ENCODE data around the gene AGAP1. TPM values are rescaled to one million over a fixed set of nuclear protein-coding genes. Genes with fewer than 3 reads are reported as not detected.
A peak's percentile ranks its signal among the peaks of the same experiment; 100 is the strongest.

AGAP1 gene
- total RNA-seq, 1 experiment from 2014 or later: 56.4 TPM

DNA sequence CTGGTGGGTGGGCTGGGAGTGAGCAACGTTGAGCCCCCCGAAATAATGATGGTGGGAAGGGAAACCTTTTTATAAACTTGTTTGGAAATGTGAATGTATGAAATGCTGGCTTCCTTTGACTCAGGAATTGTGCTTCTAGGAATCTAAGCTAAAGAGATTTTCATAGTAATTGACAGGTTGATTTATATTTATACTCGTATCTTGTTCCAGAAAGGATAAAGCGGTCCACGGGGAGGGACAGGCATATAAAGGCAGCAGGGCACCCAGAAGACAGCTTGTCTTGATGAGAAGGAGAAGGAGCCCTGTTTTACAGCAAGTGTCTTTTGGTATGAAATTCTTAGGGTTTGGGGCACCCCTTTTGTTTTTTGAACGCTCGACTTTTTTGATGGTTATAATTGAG is 157.8 kb downstream of the AGAP1 start:
- no peak overlapping the region for H3K27ac Mint-ChIP-seq (ENCODE audit: unreplicated experiment)
- no peaks in the 10 kb centered on the region for H3K27me3 Mint-ChIP-seq (ENCODE audit: unreplicated experiment)
- H3K4me3 Mint-ChIP-seq (ENCODE audit: low read depth, unreplicated experiment): no peak overlapping the region
- no TSS peak for BruUV-seq (replicated peaks)
- H3K9me3 Mint-ChIP-seq (ENCODE audit: low read depth, unreplicated experiment): no peaks in the 10 kb centered on the region
- CTCF ChIA-PET: no interaction called here
- TF ChIP-seq, protein P1, sequence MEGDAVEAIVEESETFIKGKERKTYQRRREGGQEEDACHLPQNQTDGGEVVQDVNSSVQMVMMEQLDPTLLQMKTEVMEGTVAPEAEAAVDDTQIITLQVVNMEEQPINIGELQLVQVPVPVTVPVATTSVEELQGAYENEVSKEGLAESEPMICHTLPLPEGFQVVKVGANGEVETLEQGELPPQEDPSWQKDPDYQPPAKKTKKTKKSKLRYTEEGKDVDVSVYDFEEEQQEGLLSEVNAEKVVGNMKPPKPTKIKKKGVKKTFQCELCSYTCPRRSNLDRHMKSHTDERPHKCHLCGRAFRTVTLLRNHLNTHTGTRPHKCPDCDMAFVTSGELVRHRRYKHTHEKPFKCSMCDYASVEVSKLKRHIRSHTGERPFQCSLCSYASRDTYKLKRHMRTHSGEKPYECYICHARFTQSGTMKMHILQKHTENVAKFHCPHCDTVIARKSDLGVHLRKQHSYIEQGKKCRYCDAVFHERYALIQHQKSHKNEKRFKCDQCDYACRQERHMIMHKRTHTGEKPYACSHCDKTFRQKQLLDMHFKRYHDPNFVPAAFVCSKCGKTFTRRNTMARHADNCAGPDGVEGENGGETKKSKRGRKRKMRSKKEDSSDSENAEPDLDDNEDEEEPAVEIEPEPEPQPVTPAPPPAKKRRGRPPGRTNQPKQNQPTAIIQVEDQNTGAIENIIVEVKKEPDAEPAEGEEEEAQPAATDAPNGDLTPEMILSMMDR (IDR thresholded peaks at IDR 0.05; ENCODE audit: unreplicated experiment): no peak
- DNase-seq: no peak
- no peaks in the 10 kb centered on the region for H3K36me3 Mint-ChIP-seq (ENCODE audit: insufficient read depth, unreplicated experiment)
- peaks cover 22% of the 10 kb centered on the region for H3K4me1 Mint-ChIP-seq (ENCODE audit: low read depth, unreplicated experiment)
- intact Hi-C loops (cut with micrococcal nuclease; ENCODE audit: unreplicated experiment): no loop called here

DNA sequence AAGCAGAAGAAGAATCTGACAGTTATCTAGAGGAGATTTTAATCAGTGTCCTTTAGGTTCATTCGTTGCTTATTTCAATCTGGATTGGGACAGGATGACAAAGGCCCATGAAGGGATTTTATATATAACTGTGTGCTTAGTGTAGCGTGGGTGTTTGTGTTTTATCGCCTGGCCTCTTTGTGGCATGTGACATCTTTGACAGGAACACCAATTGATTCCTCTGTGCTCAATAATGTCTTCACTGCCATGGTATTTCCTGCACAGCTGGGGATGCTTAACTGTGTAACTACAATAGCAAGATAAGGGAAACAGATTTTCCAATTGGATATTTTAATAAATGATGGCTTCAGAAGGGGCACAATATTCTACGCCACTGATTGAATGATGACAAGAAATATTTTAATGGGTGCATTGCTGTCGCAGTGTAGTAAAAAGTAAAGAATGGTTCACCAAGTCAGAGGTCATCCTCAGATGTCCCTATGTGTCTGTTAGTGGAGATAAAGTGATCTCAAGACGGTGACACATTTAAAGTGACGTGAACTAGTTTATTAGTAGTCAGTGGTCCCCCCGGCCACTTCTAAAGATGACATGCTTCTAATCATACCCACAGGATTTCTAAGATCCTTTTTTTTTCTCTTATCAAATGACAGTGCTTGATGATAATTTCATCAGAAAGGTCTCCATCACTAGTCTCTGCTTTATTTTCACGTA is 160.4 kb downstream of the AGAP1 start:
- Mint-ChIP-seq H3K4me3 (ENCODE audit: low read depth, unreplicated experiment) (no peak overlapping the region), H3K9me3 (ENCODE audit: low read depth, unreplicated experiment) (no peaks in the 10 kb centered on the region), H3K4me1 (ENCODE audit: low read depth, unreplicated experiment) (peaks cover 28% of the 10 kb centered on the region), H3K27me3 (ENCODE audit: unreplicated experiment) (no peaks in the 10 kb centered on the region), H3K36me3 (ENCODE audit: insufficient read depth, unreplicated experiment) (no peaks in the 10 kb centered on the region), H3K27ac (ENCODE audit: unreplicated experiment) (no peak overlapping the region)
- intact Hi-C loops (cut with micrococcal nuclease; ENCODE audit: unreplicated experiment): no loop called here
- CTCF ChIA-PET: interaction anchor here (0.9 kb wide), 1 partner anchor 92 kb away, joined by 4 read pairs; no protein-coding TSS in a partner anchor
- TF ChIP-seq, protein P1 (IDR thresholded peaks at IDR 0.05; ENCODE audit: unreplicated experiment): no peak
- no TSS peak for BruUV-seq (replicated peaks)
- DNase-seq: no peak

DNA sequence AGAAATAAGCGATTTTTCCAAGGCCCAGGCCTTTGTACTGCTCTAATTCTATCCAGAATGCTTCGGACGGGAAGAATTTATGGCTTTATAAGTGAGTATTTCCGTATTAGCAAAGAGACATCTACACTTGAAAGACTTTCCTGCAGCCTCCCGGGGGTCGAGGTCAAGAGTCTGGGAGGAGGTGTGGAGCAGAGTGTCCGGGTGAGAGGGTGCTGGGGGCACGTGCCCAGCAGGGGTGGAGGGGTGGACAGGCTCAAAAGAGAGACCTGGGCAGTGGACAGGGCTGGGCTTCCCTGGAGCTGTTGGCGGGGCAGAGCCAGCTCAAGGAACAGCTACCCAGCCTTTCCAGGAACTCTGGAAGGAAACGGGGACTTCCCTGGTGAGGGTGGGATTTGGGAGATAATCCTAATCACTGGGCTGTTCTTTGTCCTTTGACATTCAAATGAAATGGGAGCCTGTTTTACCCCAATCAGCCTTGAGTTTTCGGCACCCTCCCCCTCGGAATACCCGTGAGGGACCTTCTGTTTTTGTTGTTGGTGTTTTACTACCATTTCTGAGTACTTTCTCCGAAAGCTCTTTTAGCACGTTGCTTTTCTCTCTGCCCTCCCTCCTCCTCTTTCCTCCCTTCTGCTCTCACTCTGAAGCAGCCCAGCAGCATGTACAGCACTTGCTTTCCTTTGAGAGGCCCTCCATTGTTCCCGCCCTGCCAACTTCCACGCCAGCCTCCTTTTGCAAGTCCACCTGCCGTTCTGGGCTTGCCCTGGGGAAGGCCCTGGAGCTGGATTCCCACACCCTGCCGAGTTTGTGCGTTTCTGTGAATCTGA is 164.7 kb downstream of the AGAP1 start:
- CTCF ChIA-PET: no interaction called here
- Mint-ChIP-seq H3K4me3 (ENCODE audit: low read depth, unreplicated experiment) (no peak overlapping the region), H3K36me3 (ENCODE audit: insufficient read depth, unreplicated experiment) (no peaks in the 10 kb centered on the region), H3K4me1 (ENCODE audit: low read depth, unreplicated experiment) (peaks cover 32% of the 10 kb centered on the region), H3K27me3 (ENCODE audit: unreplicated experiment) (no peaks in the 10 kb centered on the region), H3K27ac (ENCODE audit: unreplicated experiment) (no peak overlapping the region), H3K9me3 (ENCODE audit: low read depth, unreplicated experiment) (no peaks in the 10 kb centered on the region)
- no peak for DNase-seq
- TF ChIP-seq, protein P1 (IDR thresholded peaks at IDR 0.05; ENCODE audit: unreplicated experiment): no peak
- no TSS peak for BruUV-seq (replicated peaks)
- intact Hi-C loops (cut with micrococcal nuclease; ENCODE audit: unreplicated experiment): no loop called here

DNA sequence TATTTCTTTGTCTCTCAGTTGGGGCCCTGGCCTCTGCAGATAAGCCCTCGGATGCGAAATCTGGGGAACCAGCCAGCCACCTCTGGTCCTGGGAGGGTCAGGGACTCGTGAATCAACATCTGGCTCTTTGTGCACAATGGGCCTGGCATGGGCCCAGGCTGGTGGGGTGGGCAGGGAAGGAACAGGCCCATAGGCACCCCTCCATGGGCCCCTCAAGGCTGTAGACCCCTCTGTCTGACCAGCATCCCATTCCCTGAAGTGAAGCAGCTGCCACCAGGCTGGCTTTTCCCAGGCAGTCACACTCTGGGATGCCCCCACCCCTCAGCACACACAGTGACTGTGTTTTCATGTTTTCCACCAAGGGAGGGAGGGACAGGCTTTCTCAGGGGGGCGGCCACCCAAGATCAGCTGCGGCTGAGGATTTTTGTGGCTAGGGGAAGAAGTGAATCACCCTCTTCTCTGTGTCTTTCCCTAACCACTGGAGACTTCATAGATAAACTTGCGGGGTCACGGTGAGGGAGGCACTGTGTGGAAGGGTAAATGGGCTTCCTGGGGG is 166.0 kb downstream of the AGAP1 start:
- BruUV-seq (replicated peaks): no TSS peak
- intact Hi-C loops (cut with micrococcal nuclease; ENCODE audit: unreplicated experiment): no loop called here
- CTCF ChIA-PET: no interaction called here
- Mint-ChIP-seq H3K27me3 (ENCODE audit: unreplicated experiment) (no peaks in the 10 kb centered on the region), H3K36me3 (ENCODE audit: insufficient read depth, unreplicated experiment) (no peaks in the 10 kb centered on the region), H3K9me3 (ENCODE audit: low read depth, unreplicated experiment) (no peaks in the 10 kb centered on the region), H3K27ac (ENCODE audit: unreplicated experiment) (peak overlapping the region; percentile 28), H3K4me3 (ENCODE audit: low read depth, unreplicated experiment) (no peak overlapping the region), H3K4me1 (ENCODE audit: low read depth, unreplicated experiment) (peaks cover 23% of the 10 kb centered on the region)
- TF ChIP-seq, protein P1 (IDR thresholded peaks at IDR 0.05; ENCODE audit: unreplicated experiment): no peak
- DNase-seq: no peak

All from Calu3 (cell line).